HepG2 (cell line): ENCODE results near the gene TAPBP. TPM values are rescaled to one million over a fixed set of nuclear protein-coding genes. Genes with fewer than 3 reads are reported as not detected.

Source experiments
- AFF4 ChIP-seq: sonication (generic); formaldehyde crosslinking; IDR thresholded peaks from 2 replicates; pipeline ENCODE4 v1.4.0; 2020; ENCODE audit warnings: missing genetic modification reagents
- ATF2 ChIP-seq: sonication (generic); formaldehyde crosslinking; IDR thresholded peaks from 2 replicates; pipeline ENCODE4 v1.4.0; 2020; ENCODE audit warnings: missing genetic modification reagents
- FOXM1 ChIP-seq: sonication (generic); formaldehyde crosslinking; IDR thresholded peaks from 2 replicates; pipeline ENCODE4 v1.5.0; 2020; ENCODE audit warnings: missing genetic modification reagents
- FOXO4 ChIP-seq: sonication (generic); formaldehyde crosslinking; conservative IDR thresholded peaks from 2 replicates; pipeline ENCODE4 v1.8.1; 2023; ENCODE audit warnings: missing genetic modification reagents
- FOXP4 ChIP-seq: sonication (generic); formaldehyde crosslinking; IDR thresholded peaks from 2 replicates; pipeline ENCODE4 v1.4.0; 2020; ENCODE audit warnings: missing genetic modification reagents
- KMT2B ChIP-seq: IDR thresholded peaks from 2 replicates; pipeline ENCODE4 v1.6.1; 2016; ENCODE audit warnings: missing genetic modification reagents, missing compliant biosample characterization
- NFKB2 ChIP-seq: sonication (generic); formaldehyde crosslinking; IDR thresholded peaks from 2 replicates; pipeline ENCODE4 v1.4.0; 2020; ENCODE audit warnings: missing genetic modification reagents, borderline replicate concordance
- SALL2 ChIP-seq: sonication (generic); formaldehyde crosslinking; IDR thresholded peaks from 2 replicates; pipeline ENCODE4 v1.8.1; 2023; ENCODE audit warnings: mild to moderate bottlenecking, missing genetic modification reagents, inconsistent platforms
- ZBTB20 ChIP-seq: sonication (generic); formaldehyde crosslinking; IDR thresholded peaks from 2 replicates; pipeline ENCODE4 v1.8.1; 2023; ENCODE audit warnings: missing genetic modification reagents, low read depth, mild to moderate bottlenecking, borderline replicate concordance
- ZBTB7B ChIP-seq: sonication (generic); formaldehyde crosslinking; IDR thresholded peaks from 2 replicates; pipeline ENCODE4 v1.4.0; 2020; ENCODE audit warnings: missing genetic modification reagents
- ZNF33A ChIP-seq: sonication (generic); formaldehyde crosslinking; IDR thresholded peaks from 2 replicates; pipeline ENCODE4 v1.5.1; 2020; ENCODE audit warnings: missing genetic modification reagents, mild to moderate bottlenecking, moderate library complexity, borderline replicate concordance
- ZNF530 ChIP-seq: sonication (generic); formaldehyde crosslinking; IDR thresholded peaks from 2 replicates; pipeline ENCODE4 v1.5.0; 2020; ENCODE audit warnings: low read depth, mild to moderate bottlenecking, missing genetic modification reagents
- ZNF768 ChIP-seq: sonication (generic); formaldehyde crosslinking; IDR thresholded peaks from 2 replicates; pipeline ENCODE4 v1.4.0; 2020; ENCODE audit warnings: missing genetic modification reagents
- ZNF770 ChIP-seq: sonication (generic); formaldehyde crosslinking; IDR thresholded peaks from 2 replicates; pipeline ENCODE4 v1.5.0; 2020; ENCODE audit warnings: mild to moderate bottlenecking, missing genetic modification reagents
- ZNF775 ChIP-seq: sonication (generic); formaldehyde crosslinking; IDR thresholded peaks from 2 replicates; pipeline ENCODE4 v1.4.0; 2020; ENCODE audit warnings: missing genetic modification reagents, mild to moderate bottlenecking, moderate library complexity, borderline replicate concordance
- ZSCAN25 ChIP-seq: sonication (generic); formaldehyde crosslinking; IDR thresholded peaks from 2 replicates; pipeline ENCODE4 v1.8.0; 2022; ENCODE audit warnings: mild to moderate bottlenecking, missing genetic modification reagents
- ZZZ3 ChIP-seq: sonication (generic); formaldehyde crosslinking; IDR thresholded peaks from 2 replicates; pipeline ENCODE4 v1.4.0; 2020; ENCODE audit warnings: missing genetic modification reagents, mild to moderate bottlenecking, borderline replicate concordance
- polyA plus RNA-seq, 8 experiments: library from polyadenylated mRNA; depleted of rRNA in 3 of 8; stranded (reverse) in 7 of 8; unstranded in 1 of 8; fragments of >200 nt; fragmentation: Illumina TruSeq in 4 of 8; extraction: Trizol in 4 of 8; gene quantifications; 2 replicates each; pipeline versions ENCODE4 v1.2.1 to v1.2.3, GENCODE V29; 2011 to 2016; ENCODE audit warnings: low read depth in 4 of 8, missing spikeins in 1 of 8, mixed read lengths in 1 of 8; ENCODE audit not compliant: insufficient read depth in 1 of 8
- total RNA-seq, 5 experiments: library from RNA; depleted of rRNA; stranded (reverse); fragments of >200 nt; fragmentation: Illumina TruSeq; extraction: Trizol; gene quantifications; 2 replicates each; pipeline ENCODE4 v1.2.3, GENCODE V29; 2016; ENCODE audit warnings: low read depth in 1 of 5

TAPBP gene
- total and polyA plus RNA-seq, 2 of the 13 experiments (the other 11 are each of a cell fraction or from before 2014, with no cell fraction given): 27.4 to 32.3 TPM

- TF ChIP-seq ATF2 (CRISPR knock-in tag) (peak; percentile 68; the same call in 1 of the 2 replicates), KMT2B (CRISPR knock-in tag) (peak; percentile 36; the same call in 1 of the 2 replicates), ZNF770 (no peak), ZNF530 (CRISPR knock-in tag) (no peak), SALL2 (CRISPR knock-in tag) (no peak), FOXP4 (CRISPR knock-in tag) (peak; percentile 39; the same call in 1 of the 2 replicates), ZNF768 (CRISPR knock-in tag) (peak; percentile 55; the same call in 1 of the 2 replicates), AFF4 (CRISPR knock-in tag) (0 out of 2 replicates have a peak, but pooled peaks have one; percentile 38), FOXO4 (no peak), ZSCAN25 (CRISPR knock-in tag) (no peak), ZBTB7B (CRISPR knock-in tag) (peak; percentile 82; the same call in 1 of the 2 replicates), ZBTB20 (no peak), NFKB2 (peak; percentile 46; the same call in 1 of the 2 replicates), FOXM1 (no peak), ZNF33A (no peak), ZZZ3 (CRISPR knock-in tag) (no peak), ZNF775 (CRISPR knock-in tag) (no peak)
Measured at GRCh38 chr6:33312361-33313104, 1.3 kb downstream of the TAPBP start (continued).
